Ishikawa (cell line): ENCODE data around the gene ITPR2.

Source experiments
- CEBPB ChIP-seq: IDR thresholded peaks from 2 replicates; pipeline ENCODE4 v1.6.1; 2012
- CREB1 ChIP-seq: IDR thresholded peaks from 2 replicates; pipeline ENCODE4 v1.6.1; 2012; ENCODE audit warnings: low read depth
- EP300 ChIP-seq: IDR thresholded peaks from 2 replicates; pipeline ENCODE4 v1.6.1; 2012; ENCODE audit warnings: borderline replicate concordance
- NFIC ChIP-seq: IDR thresholded peaks from 2 replicates; pipeline ENCODE4 v1.6.1; 2012
- RAD21 ChIP-seq: IDR thresholded peaks from 2 replicates; pipeline ENCODE4 v1.6.1; 2012; ENCODE audit warnings: low read depth
- TAF1 ChIP-seq: IDR thresholded peaks from 2 replicates; pipeline ENCODE4 v1.6.1; 2012; ENCODE audit warnings: low read depth, mild to moderate bottlenecking
- YY1 ChIP-seq: IDR thresholded peaks from 2 replicates; pipeline ENCODE4 v1.6.1; 2012; ENCODE audit warnings: low read depth
- ZBTB7A ChIP-seq: IDR thresholded peaks from 2 replicates; pipeline ENCODE4 v1.6.1; 2012; ENCODE audit warnings: low read depth
- TF ChIP-seq, protein P1 (sequence below): IDR thresholded peaks from 2 replicates; pipeline ENCODE4 v1.6.1; 2012
- TF ChIP-seq, protein P2 (sequence below): IDR thresholded peaks from 2 replicates; pipeline ENCODE4 v1.6.1; 2012; ENCODE audit warnings: low read depth, mild to moderate bottlenecking

- TF ChIP-seq YY1: no peak
- no peak for TF ChIP-seq CREB1
- no peak for TF ChIP-seq TAF1
- TF ChIP-seq, protein P1, sequence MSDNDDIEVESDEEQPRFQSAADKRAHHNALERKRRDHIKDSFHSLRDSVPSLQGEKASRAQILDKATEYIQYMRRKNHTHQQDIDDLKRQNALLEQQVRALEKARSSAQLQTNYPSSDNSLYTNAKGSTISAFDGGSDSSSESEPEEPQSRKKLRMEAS: no peak
- TF ChIP-seq, protein P2, sequence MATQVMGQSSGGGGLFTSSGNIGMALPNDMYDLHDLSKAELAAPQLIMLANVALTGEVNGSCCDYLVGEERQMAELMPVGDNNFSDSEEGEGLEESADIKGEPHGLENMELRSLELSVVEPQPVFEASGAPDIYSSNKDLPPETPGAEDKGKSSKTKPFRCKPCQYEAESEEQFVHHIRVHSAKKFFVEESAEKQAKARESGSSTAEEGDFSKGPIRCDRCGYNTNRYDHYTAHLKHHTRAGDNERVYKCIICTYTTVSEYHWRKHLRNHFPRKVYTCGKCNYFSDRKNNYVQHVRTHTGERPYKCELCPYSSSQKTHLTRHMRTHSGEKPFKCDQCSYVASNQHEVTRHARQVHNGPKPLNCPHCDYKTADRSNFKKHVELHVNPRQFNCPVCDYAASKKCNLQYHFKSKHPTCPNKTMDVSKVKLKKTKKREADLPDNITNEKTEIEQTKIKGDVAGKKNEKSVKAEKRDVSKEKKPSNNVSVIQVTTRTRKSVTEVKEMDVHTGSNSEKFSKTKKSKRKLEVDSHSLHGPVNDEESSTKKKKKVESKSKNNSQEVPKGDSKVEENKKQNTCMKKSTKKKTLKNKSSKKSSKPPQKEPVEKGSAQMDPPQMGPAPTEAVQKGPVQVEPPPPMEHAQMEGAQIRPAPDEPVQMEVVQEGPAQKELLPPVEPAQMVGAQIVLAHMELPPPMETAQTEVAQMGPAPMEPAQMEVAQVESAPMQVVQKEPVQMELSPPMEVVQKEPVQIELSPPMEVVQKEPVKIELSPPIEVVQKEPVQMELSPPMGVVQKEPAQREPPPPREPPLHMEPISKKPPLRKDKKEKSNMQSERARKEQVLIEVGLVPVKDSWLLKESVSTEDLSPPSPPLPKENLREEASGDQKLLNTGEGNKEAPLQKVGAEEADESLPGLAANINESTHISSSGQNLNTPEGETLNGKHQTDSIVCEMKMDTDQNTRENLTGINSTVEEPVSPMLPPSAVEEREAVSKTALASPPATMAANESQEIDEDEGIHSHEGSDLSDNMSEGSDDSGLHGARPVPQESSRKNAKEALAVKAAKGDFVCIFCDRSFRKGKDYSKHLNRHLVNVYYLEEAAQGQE: no peak
- TF ChIP-seq NFIC: no peak
- TF ChIP-seq CEBPB: no peak
- TF ChIP-seq EP300: no peak
- no peak for TF ChIP-seq RAD21
- TF ChIP-seq ZBTB7A: no peak
These were observed 14.4 kb downstream of the ITPR2 start for GRCh38 chr12:26818636-26819035.
